WTC11 (cell line): ENCODE results near the gene TRIM59. TPM values are rescaled to one million over a fixed set of nuclear protein-coding genes. Genes with fewer than 3 reads are reported as not detected.

ENCODE experiments used
- ATAC-seq: fragments of 200-7000 bp; cut with Tn5 transposase; 2 replicates; pipeline ENCODE4 v1.10.0; 2021; ENCODE audit warnings: mild to moderate bottlenecking, moderate library complexity
- CTCF ChIA-PET: fragments of 300-600 bp; sonication (Branson Sonifier 250); formaldehyde crosslinking; loops from one replicate; lab custom pipeline; 2021; ENCODE audit warnings: antibody characterized with exemption; lab: Charles Lee
- POLR2A ChIA-PET: fragments of 350-600 bp; sonication (Branson Sonifier 250); formaldehyde crosslinking; loops from one replicate; lab custom pipeline; 2021; ENCODE audit warnings: antibody characterized with exemption; lab: Charles Lee
- DNase-seq: peaks from one replicate; pipeline ENCODE4 v3.0.0; 2021; ENCODE audit warnings: low spot score
- H3K27ac Mint-ChIP-seq: 2 replicates; pipeline ENCODE4 v1.8.0; 2021; ENCODE audit warnings: mixed read lengths
- H3K27me3 Mint-ChIP-seq: 2 replicates; pipeline ENCODE4 v1.8.0; 2021; ENCODE audit warnings: low read depth, mild to moderate bottlenecking, moderate library complexity, mixed read lengths
- H3K36me3 Mint-ChIP-seq: 2 replicates; pipeline ENCODE4 v1.8.0; 2021; ENCODE audit warnings: mixed read lengths
- H3K4me1 Mint-ChIP-seq: 2 replicates; pipeline ENCODE4 v1.8.0; 2022; ENCODE audit warnings: mixed read lengths
- H3K4me3 Mint-ChIP-seq: 2 replicates; pipeline ENCODE4 v1.8.0; 2021; ENCODE audit warnings: mild to moderate bottlenecking, moderate library complexity, mixed read lengths
- H3K9me3 Mint-ChIP-seq: 2 replicates; pipeline ENCODE4 v1.8.0; 2021; ENCODE audit warnings: mixed read lengths
- CTCF ChIP-seq: fragments of 200-600 bp; IDR thresholded peaks from 2 replicates; pipeline ENCODE4 v1.8.0; 2022; ENCODE audit warnings: antibody characterized with exemption
- FOXJ3 ChIP-seq: sonication (generic); formaldehyde crosslinking; IDR thresholded peaks from 2 replicates; pipeline ENCODE4 v1.9.0; 2021; ENCODE audit warnings: missing genetic modification reagents, mild to moderate bottlenecking, borderline replicate concordance
- FOXK1 ChIP-seq: sonication (generic); formaldehyde crosslinking; IDR thresholded peaks from 2 replicates; pipeline ENCODE4 v1.8.0; 2022; ENCODE audit warnings: mild to moderate bottlenecking, moderate library complexity, missing genetic modification reagents
- GABPB1 ChIP-seq: sonication (generic); formaldehyde crosslinking; IDR thresholded peaks from 2 replicates; pipeline ENCODE4 v1.8.1; 2023; ENCODE audit warnings: mild to moderate bottlenecking, missing genetic modification reagents
- IRF1 ChIP-seq: sonication (generic); formaldehyde crosslinking; IDR thresholded peaks from 2 replicates; pipeline ENCODE4 v1.8.0; 2023; ENCODE audit warnings: missing genetic modification reagents
- MLX ChIP-seq: sonication (generic); formaldehyde crosslinking; IDR thresholded peaks from 2 replicates; pipeline ENCODE4 v1.8.1; 2023; ENCODE audit warnings: mild to moderate bottlenecking, missing genetic modification reagents, moderate library complexity
- MYBL2 ChIP-seq: sonication (generic); formaldehyde crosslinking; IDR thresholded peaks from 2 replicates; pipeline ENCODE4 v1.8.1; 2023; ENCODE audit warnings: mild to moderate bottlenecking, moderate library complexity, missing genetic modification reagents
- PRRX2 ChIP-seq: fragments of 250-450 bp; sonication (Bioruptor Pico); IDR thresholded peaks from 2 replicates; pipeline ENCODE4 v1.8.0; 2021; ENCODE audit warnings: mild to moderate bottlenecking
- RELA ChIP-seq: sonication (generic); formaldehyde crosslinking; IDR thresholded peaks from 2 replicates; pipeline ENCODE4 v1.8.1; 2022; ENCODE audit warnings: missing genetic modification reagents, mild to moderate bottlenecking, borderline replicate concordance
- SMAD3 ChIP-seq: sonication (generic); formaldehyde crosslinking; IDR thresholded peaks from 2 replicates; pipeline ENCODE4 v1.8.0; 2022; ENCODE audit warnings: missing genetic modification reagents, mild to moderate bottlenecking, borderline replicate concordance
- SOX15 ChIP-seq: fragments of 250-450 bp; sonication (Bioruptor Pico); IDR thresholded peaks from 2 replicates; pipeline ENCODE4 v1.9.0; 2021; ENCODE audit warnings: mild to moderate bottlenecking
- TCF7 ChIP-seq: sonication (generic); formaldehyde crosslinking; IDR thresholded peaks from 2 replicates; pipeline ENCODE4 v1.8.0; 2022; ENCODE audit warnings: mild to moderate bottlenecking, low read depth, missing genetic modification reagents, moderate library complexity
- USF2 ChIP-seq: sonication (generic); formaldehyde crosslinking; IDR thresholded peaks from 2 replicates; pipeline ENCODE4 v1.8.1; 2023; ENCODE audit warnings: mild to moderate bottlenecking, missing genetic modification reagents, moderate library complexity
- ZBTB21 ChIP-seq: sonication (generic); formaldehyde crosslinking; IDR thresholded peaks from 2 replicates; pipeline ENCODE4 v1.8.1; 2023; ENCODE audit warnings: mild to moderate bottlenecking, missing genetic modification reagents, borderline replicate concordance
- ZBTB43 ChIP-seq: sonication (generic); formaldehyde crosslinking; IDR thresholded peaks from 2 replicates; pipeline ENCODE4 v1.8.1; 2023; ENCODE audit warnings: mild to moderate bottlenecking, missing genetic modification reagents
- ZNF396 ChIP-seq: fragments of 250-450 bp; sonication (Bioruptor Pico); IDR thresholded peaks from 2 replicates; pipeline ENCODE4 v1.8.0; 2021; ENCODE audit warnings: mild to moderate bottlenecking, moderate library complexity, borderline replicate concordance
- ZNF532 ChIP-seq: fragments of 250-450 bp; sonication (Bioruptor Pico); IDR thresholded peaks from 2 replicates; pipeline ENCODE4 v1.9.0; 2021; ENCODE audit warnings: mild to moderate bottlenecking, borderline replicate concordance
- total RNA-seq: library from RNA; stranded (reverse); gene quantifications from 3 replicates; pipeline ENCODE4 v1.2.3, GENCODE V29; 2021

Gene TRIM59
- total RNA-seq, 1 experiment from 2014 or later: 32.4 TPM

GRCh38 chr3:160490166-160490565, 40.6 kb upstream of the TRIM59 start:
- H3K27me3 Mint-ChIP-seq: no peaks in the 10 kb centered on the region
- H3K27ac Mint-ChIP-seq: no peak overlapping the region
- H3K4me1 Mint-ChIP-seq: 0 out of 2 replicates have a peak, but pooled peaks cover under 1% of the 10 kb centered on the region
- no peaks in the 10 kb centered on the region for H3K36me3 Mint-ChIP-seq
- TF ChIP-seq ZBTB43 (CRISPR knock-in tag) (no peak), MLX (no peak), FOXJ3 (CRISPR knock-in tag) (no peak), USF2 (CRISPR knock-in tag) (no peak), GABPB1 (CRISPR knock-in tag) (no peak), IRF1 (CRISPR knock-in tag) (no peak), RELA (no peak), ZNF396 (CRISPR knock-in tag) (no peak), TCF7 (no peak)
- ATAC-seq (no peak), DNase-seq (no peak)
- H3K9me3 Mint-ChIP-seq: no peaks in the 10 kb centered on the region
- CTCF ChIA-PET: no interaction called here
- POLR2A ChIA-PET: no interaction called here
- no peak overlapping the region for H3K4me3 Mint-ChIP-seq

GRCh38 chr3:160486459-160486869, 36.9 kb upstream of the TRIM59 start:
- Mint-ChIP-seq H3K27ac (no peak overlapping the region), H3K4me1 (0 out of 2 replicates have a peak, but pooled peaks cover 6% of the 10 kb centered on the region), H3K9me3 (no peaks in the 10 kb centered on the region), H3K27me3 (no peaks in the 10 kb centered on the region), H3K4me3 (no peak overlapping the region), H3K36me3 (no peaks in the 10 kb centered on the region)
- TF ChIP-seq CTCF (peak; percentile 46), ZBTB21 (CRISPR knock-in tag) (no peak)
- DNase-seq (no peak), ATAC-seq (no peak)
- POLR2A ChIA-PET: no interaction called here
- CTCF ChIA-PET: interaction anchor here (1.2 kb wide), 1 partner anchor 37 kb away, joined by 4 read pairs; the partner anchor contains the start of gene TRIM59

GRCh38 chr3:160482796-160483195, 33.2 kb upstream of the TRIM59 start:
- no peaks in the 10 kb centered on the region for H3K9me3 Mint-ChIP-seq
- no peak overlapping the region for H3K4me3 Mint-ChIP-seq
- no peak for DNase-seq
- POLR2A ChIA-PET: no interaction called here
- no peaks in the 10 kb centered on the region for H3K27me3 Mint-ChIP-seq
- TF ChIP-seq SOX15 (CRISPR knock-in tag) (no peak), PRRX2 (CRISPR knock-in tag) (no peak), MYBL2 (CRISPR knock-in tag) (no peak), SMAD3 (CRISPR knock-in tag) (no peak), ZBTB43 (CRISPR knock-in tag) (no peak), ZNF532 (no peak), FOXK1 (CRISPR knock-in tag) (no peak), USF2 (CRISPR knock-in tag) (no peak)
- H3K36me3 Mint-ChIP-seq: no peaks in the 10 kb centered on the region
- ATAC-seq: no peak
- H3K27ac Mint-ChIP-seq: no peak overlapping the region
- CTCF ChIA-PET: interaction anchor here (1.2 kb wide), 1 partner anchor 33 kb away, joined by 3 read pairs; the partner anchor contains the start of gene TRIM59
- 0 out of 2 replicates have a peak, but pooled peaks cover 6% of the 10 kb centered on the region for H3K4me1 Mint-ChIP-seq
